Calu3 (cell line): ENCODE measurements around the gene ARHGAP24. TPM values are rescaled to one million over a fixed set of nuclear protein-coding genes. Genes with fewer than 3 reads are reported as not detected.
"Not testable (repeated sequence)": the region's sequence is repeated elsewhere in the genome, so short reads cannot be mapped to it uniquely, and the experiment has no call there.

ENCODE experiments used
- BruUV-seq: library from RNA; stranded (reverse); fragments of 400-500 nt; replicated peaks from 2 replicates; lab custom pipeline; 2021; lab: Mats Ljungman, UMichigan
- CTCF ChIA-PET: fragments of 300-600 bp; sonication (Branson Sonifier 250); formaldehyde crosslinking; loops from one replicate; lab custom pipeline; 2022; ENCODE audit warnings: antibody characterized with exemption; lab: Charles Lee
- DNase-seq: peaks from one replicate; pipeline ENCODE4 v3.0.0; 2022
- H3K27ac Mint-ChIP-seq: one replicate; pipeline ENCODE4 v1.8.0; 2022; ENCODE audit warnings: mixed read lengths; ENCODE audit not compliant: unreplicated experiment
- H3K27me3 Mint-ChIP-seq: one replicate; pipeline ENCODE4 v1.8.0; 2022; ENCODE audit warnings: mixed read lengths; ENCODE audit not compliant: unreplicated experiment
- H3K36me3 Mint-ChIP-seq: one replicate; pipeline ENCODE4 v1.8.0; 2022; ENCODE audit warnings: mild to moderate bottlenecking, moderate library complexity, mixed read lengths; ENCODE audit not compliant: insufficient read depth, unreplicated experiment
- H3K4me1 Mint-ChIP-seq: one replicate; pipeline ENCODE4 v1.8.0; 2022; ENCODE audit warnings: mild to moderate bottlenecking, low read depth, mixed read lengths; ENCODE audit not compliant: unreplicated experiment
- H3K4me3 Mint-ChIP-seq: one replicate; pipeline ENCODE4 v1.8.0; 2022; ENCODE audit warnings: mild to moderate bottlenecking, low read depth, moderate library complexity, mixed read lengths; ENCODE audit not compliant: unreplicated experiment
- H3K9me3 Mint-ChIP-seq: one replicate; pipeline ENCODE4 v1.8.0; 2022; ENCODE audit warnings: low read depth, mixed read lengths; ENCODE audit not compliant: unreplicated experiment
- CTCF ChIP-seq: fragments of 200-600 bp; IDR thresholded peaks from one replicate; pipeline ENCODE4 v1.8.0; 2022; ENCODE audit warnings: antibody characterized with exemption; ENCODE audit not compliant: unreplicated experiment
- intact Hi-C: fragments of 100-400 bp; cut with micrococcal nuclease; formaldehyde crosslinking; loops from one replicate; pipeline ENCODE4 v1.10.0; 2022; ENCODE audit not compliant: unreplicated experiment
- total RNA-seq: library from RNA; stranded (reverse); gene quantifications from 2 replicates; pipeline ENCODE4 v1.2.3, GENCODE V29; 2022

Gene ARHGAP24
- total RNA-seq, 1 experiment from 2014 or later: 10.2 TPM

GRCh38 chr4:85836588-85837438, 361.9 kb downstream of the ARHGAP24 start:
- TF ChIP-seq CTCF: no peak
- intact Hi-C loops: no loop called here
- Mint-ChIP-seq H3K36me3 (no peaks in the 10 kb centered on the region), H3K4me1 (peaks cover 14% of the 10 kb centered on the region), H3K27ac (no peak overlapping the region), H3K4me3 (no peak overlapping the region), H3K27me3 (no peaks in the 10 kb centered on the region), H3K9me3 (no peaks in the 10 kb centered on the region)
- no peak for DNase-seq
- CTCF ChIA-PET: interaction anchor here (0.6 kb wide), 1 partner anchor 9 kb away, joined by 4 read pairs; no protein-coding TSS in a partner anchor
- BruUV-seq: no TSS peak

GRCh38 chr4:85837439-85837733, 362.4 kb downstream of the ARHGAP24 start:
- intact Hi-C loops: no loop called here
- no peak for DNase-seq
- BruUV-seq: no TSS peak
- Mint-ChIP-seq H3K27me3 (no peaks in the 10 kb centered on the region), H3K4me1 (peaks cover 9% of the 10 kb centered on the region), H3K4me3 (no peak overlapping the region), H3K9me3 (no peaks in the 10 kb centered on the region), H3K36me3 (no peaks in the 10 kb centered on the region), H3K27ac (no peak overlapping the region)
- no peak for TF ChIP-seq CTCF
- CTCF ChIA-PET: no interaction called here

- CTCF ChIA-PET, DNase-seq, H3K27me3 Mint-ChIP-seq, H3K36me3 Mint-ChIP-seq, H3K9me3 Mint-ChIP-seq, H3K27ac Mint-ChIP-seq, intact Hi-C loops, H3K4me3 Mint-ChIP-seq, BruUV-seq, H3K4me1 Mint-ChIP-seq: not testable (repeated sequence)
Measured at GRCh38 chr4:85839981-85840451, 365.1 kb downstream of the ARHGAP24 start.

- Mint-ChIP-seq H3K4me3 (no peak overlapping the region), H3K27ac (no peak overlapping the region), H3K4me1 (no peaks in the 10 kb centered on the region), H3K36me3 (no peaks in the 10 kb centered on the region), H3K9me3 (no peaks in the 10 kb centered on the region), H3K27me3 (no peaks in the 10 kb centered on the region)
- intact Hi-C loops: no loop called here
- BruUV-seq: no TSS peak
- CTCF ChIA-PET: no interaction called here
- no peak for TF ChIP-seq CTCF
- DNase-seq: no peak
Measured at GRCh38 chr4:85842540-85842939, 367.6 kb downstream of the ARHGAP24 start.

GRCh38 chr4:85853740-85854139, 378.8 kb downstream of the ARHGAP24 start:
- CTCF ChIA-PET, H3K27ac Mint-ChIP-seq, H3K9me3 Mint-ChIP-seq, BruUV-seq, H3K27me3 Mint-ChIP-seq, H3K4me1 Mint-ChIP-seq, DNase-seq, H3K36me3 Mint-ChIP-seq, H3K4me3 Mint-ChIP-seq, intact Hi-C loops: not testable (repeated sequence)
